ENCODE measurements around the gene CD33.

DNA sequence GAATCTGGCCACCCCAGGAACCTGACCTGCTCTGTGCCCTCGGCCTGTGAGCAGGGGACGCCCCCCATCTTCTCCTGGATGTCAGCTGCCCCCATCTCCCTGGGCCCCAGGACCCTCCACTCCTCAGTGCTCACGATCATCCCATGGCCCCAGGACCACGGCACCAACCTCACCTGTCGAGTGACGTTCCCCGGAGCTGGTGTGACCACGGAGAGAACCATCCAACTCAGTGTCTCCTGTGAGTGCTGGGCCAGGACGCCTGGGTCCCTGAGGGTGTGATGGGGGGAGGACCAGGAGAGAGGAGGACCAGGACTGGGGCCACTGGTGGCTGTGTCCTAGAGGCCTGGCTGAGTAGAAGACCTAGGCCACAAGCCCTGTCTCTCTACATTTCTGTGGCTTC, 13.0 kb upstream of the CD33 start:
- TF ChIP-seq POLR2A (conservative IDR thresholded peaks at IDR 0.05) (no peak), SAP30 (IDR thresholded peaks at IDR 0.05; ENCODE audit: borderline replicate concordance, insufficient read depth, low read depth, low read length, poor library complexity, severe bottlenecking) (no peak), POLR2AphosphoS5 (IDR thresholded peaks at IDR 0.05; ENCODE audit: control insufficient read depth, insufficient read depth, low read depth, low read length) (no peak), ZNF140 (CRISPR knock-in tag; IDR thresholded peaks at IDR 0.05) (no peak), ETV1 (tag; conservative IDR thresholded peaks at IDR 0.05; ENCODE audit: low read depth) (no peak), SRSF1 (IDR thresholded peaks at IDR 0.05; ENCODE audit: low read depth, low read length) (no peak), GATA2 (CRISPR knock-in tag; IDR thresholded peaks at IDR 0.05) (no peak), EP300 (IDR thresholded peaks at IDR 0.05; ENCODE audit: low read length) (no peak), ZC3H4 (CRISPR knock-in tag; IDR thresholded peaks at IDR 0.05; ENCODE audit: borderline replicate concordance) (no peak), MAFF (IDR thresholded peaks at IDR 0.05; ENCODE audit: low read length) (no peak)
- TF ChIP-seq, protein P1, sequence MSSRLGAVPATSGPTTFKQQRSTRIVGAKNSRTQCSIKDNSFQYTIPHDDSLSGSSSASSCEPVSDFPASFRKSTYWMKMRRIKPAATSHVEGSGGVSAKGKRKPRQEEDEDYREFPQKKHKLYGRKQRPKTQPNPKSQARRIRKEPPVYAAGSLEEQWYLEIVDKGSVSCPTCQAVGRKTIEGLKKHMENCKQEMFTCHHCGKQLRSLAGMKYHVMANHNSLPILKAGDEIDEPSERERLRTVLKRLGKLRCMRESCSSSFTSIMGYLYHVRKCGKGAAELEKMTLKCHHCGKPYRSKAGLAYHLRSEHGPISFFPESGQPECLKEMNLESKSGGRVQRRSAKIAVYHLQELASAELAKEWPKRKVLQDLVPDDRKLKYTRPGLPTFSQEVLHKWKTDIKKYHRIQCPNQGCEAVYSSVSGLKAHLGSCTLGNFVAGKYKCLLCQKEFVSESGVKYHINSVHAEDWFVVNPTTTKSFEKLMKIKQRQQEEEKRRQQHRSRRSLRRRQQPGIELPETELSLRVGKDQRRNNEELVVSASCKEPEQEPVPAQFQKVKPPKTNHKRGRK (tag; IDR thresholded peaks at IDR 0.05): no peak
- TF ChIP-seq, protein P2, sequence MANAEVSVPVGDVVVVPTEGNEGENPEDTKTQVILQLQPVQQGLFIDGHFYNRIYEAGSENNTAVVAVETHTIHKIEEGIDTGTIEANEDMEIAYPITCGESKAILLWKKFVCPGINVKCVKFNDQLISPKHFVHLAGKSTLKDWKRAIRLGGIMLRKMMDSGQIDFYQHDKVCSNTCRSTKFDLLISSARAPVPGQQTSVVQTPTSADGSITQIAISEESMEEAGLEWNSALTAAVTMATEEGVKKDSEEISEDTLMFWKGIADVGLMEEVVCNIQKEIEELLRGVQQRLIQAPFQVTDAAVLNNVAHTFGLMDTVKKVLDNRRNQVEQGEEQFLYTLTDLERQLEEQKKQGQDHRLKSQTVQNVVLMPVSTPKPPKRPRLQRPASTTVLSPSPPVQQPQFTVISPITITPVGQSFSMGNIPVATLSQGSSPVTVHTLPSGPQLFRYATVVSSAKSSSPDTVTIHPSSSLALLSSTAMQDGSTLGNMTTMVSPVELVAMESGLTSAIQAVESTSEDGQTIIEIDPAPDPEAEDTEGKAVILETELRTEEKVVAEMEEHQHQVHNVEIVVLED (CRISPR knock-in tag; IDR thresholded peaks at IDR 0.05): no peak
- TF ChIP-seq, protein P3, sequence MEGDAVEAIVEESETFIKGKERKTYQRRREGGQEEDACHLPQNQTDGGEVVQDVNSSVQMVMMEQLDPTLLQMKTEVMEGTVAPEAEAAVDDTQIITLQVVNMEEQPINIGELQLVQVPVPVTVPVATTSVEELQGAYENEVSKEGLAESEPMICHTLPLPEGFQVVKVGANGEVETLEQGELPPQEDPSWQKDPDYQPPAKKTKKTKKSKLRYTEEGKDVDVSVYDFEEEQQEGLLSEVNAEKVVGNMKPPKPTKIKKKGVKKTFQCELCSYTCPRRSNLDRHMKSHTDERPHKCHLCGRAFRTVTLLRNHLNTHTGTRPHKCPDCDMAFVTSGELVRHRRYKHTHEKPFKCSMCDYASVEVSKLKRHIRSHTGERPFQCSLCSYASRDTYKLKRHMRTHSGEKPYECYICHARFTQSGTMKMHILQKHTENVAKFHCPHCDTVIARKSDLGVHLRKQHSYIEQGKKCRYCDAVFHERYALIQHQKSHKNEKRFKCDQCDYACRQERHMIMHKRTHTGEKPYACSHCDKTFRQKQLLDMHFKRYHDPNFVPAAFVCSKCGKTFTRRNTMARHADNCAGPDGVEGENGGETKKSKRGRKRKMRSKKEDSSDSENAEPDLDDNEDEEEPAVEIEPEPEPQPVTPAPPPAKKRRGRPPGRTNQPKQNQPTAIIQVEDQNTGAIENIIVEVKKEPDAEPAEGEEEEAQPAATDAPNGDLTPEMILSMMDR (IDR thresholded peaks at IDR 0.05 in 2 of 3, conservative IDR thresholded peaks at IDR 0.05 in 1 of 3; ENCODE audit: insufficient read depth in 2 of 3, low read depth in 1 of 3, low read length in 3 of 3): no peak
